HepG2 (cell line): ENCODE measurements around the gene WNT1. TPM values are rescaled to one million over a fixed set of nuclear protein-coding genes. Genes with fewer than 3 reads are reported as not detected.

ENCODE experiments used
- CHD4 ChIP-seq: fragments of 200-600 bp; sonication (generic); IDR thresholded peaks from 2 replicates; pipeline ENCODE4 v1.7.0; 2017; ENCODE audit warnings: mild to moderate bottlenecking, low read length, borderline replicate concordance
- HIC2 ChIP-seq: sonication (generic); formaldehyde crosslinking; IDR thresholded peaks from 2 replicates; pipeline ENCODE4 v1.9.0; 2022; ENCODE audit warnings: low read depth, missing genetic modification reagents
- JUNB ChIP-seq: sonication (generic); formaldehyde crosslinking; IDR thresholded peaks from 2 replicates; pipeline ENCODE4 v1.8.0; 2022; ENCODE audit warnings: missing genetic modification reagents, mild to moderate bottlenecking, borderline replicate concordance
- KAT8 ChIP-seq: IDR thresholded peaks from 2 replicates; pipeline ENCODE4 v1.6.1; 2016; ENCODE audit warnings: missing genetic modification reagents, missing compliant biosample characterization
- KDM5B ChIP-seq: sonication (generic); formaldehyde crosslinking; IDR thresholded peaks from 2 replicates; pipeline ENCODE4 v1.4.0; 2020; ENCODE audit warnings: missing genetic modification reagents, mild to moderate bottlenecking, borderline replicate concordance
- MIER3 ChIP-seq: IDR thresholded peaks from 2 replicates; pipeline ENCODE4 v1.6.1; 2016; ENCODE audit warnings: missing compliant biosample characterization, borderline replicate concordance
- NONO ChIP-seq, 2 experiments: fragments of 450-650 bp in 1 of 2; sonication (generic) in 1 of 2; formaldehyde crosslinking in 1 of 2; IDR thresholded peaks in 1 of 2; conservative IDR thresholded peaks in 1 of 2; 2 replicates each; pipeline versions ENCODE4 v1.6.1 to v1.8.0; 2017 to 2022; ENCODE audit warnings: mild to moderate bottlenecking in 1 of 2, missing genetic modification reagents in 1 of 2, moderate library complexity in 1 of 2
- PBX2 ChIP-seq: IDR thresholded peaks from 2 replicates; pipeline ENCODE4 v1.6.1; 2016; ENCODE audit warnings: control low read depth
- PHF8 ChIP-seq: sonication (generic); formaldehyde crosslinking; IDR thresholded peaks from 2 replicates; pipeline ENCODE4 v1.5.0; 2020; ENCODE audit warnings: missing genetic modification reagents
- POGZ ChIP-seq: sonication (generic); formaldehyde crosslinking; IDR thresholded peaks from 2 replicates; pipeline ENCODE4 v1.4.0; 2020; ENCODE audit warnings: mild to moderate bottlenecking, missing genetic modification reagents
- PPARG ChIP-seq: conservative IDR thresholded peaks from 2 replicates; pipeline ENCODE4 v1.6.1; 2016; ENCODE audit warnings: missing biosample characterization, missing genetic modification reagents
- SIN3B ChIP-seq: fragments of 150-350 bp; IDR thresholded peaks from 2 replicates; pipeline ENCODE4 v1.6.1; 2014; ENCODE audit warnings: low read length
- SMYD3 ChIP-seq: sonication (generic); formaldehyde crosslinking; IDR thresholded peaks from 2 replicates; pipeline ENCODE4 v1.8.1; 2023; ENCODE audit warnings: mild to moderate bottlenecking, missing genetic modification reagents
- SP5 ChIP-seq: IDR thresholded peaks from 2 replicates; pipeline ENCODE4 v1.6.1; 2016; ENCODE audit warnings: low read depth, borderline replicate concordance
- THAP9 ChIP-seq: sonication (generic); formaldehyde crosslinking; IDR thresholded peaks from 2 replicates; pipeline ENCODE4; 2020; ENCODE audit warnings: missing genetic modification reagents, mild to moderate bottlenecking, borderline replicate concordance
- THRA ChIP-seq: sonication (generic); formaldehyde crosslinking; IDR thresholded peaks from 2 replicates; pipeline ENCODE4 v1.4.0; 2020; ENCODE audit warnings: missing genetic modification reagents, borderline replicate concordance
- ZBTB7B ChIP-seq: sonication (generic); formaldehyde crosslinking; IDR thresholded peaks from 2 replicates; pipeline ENCODE4 v1.4.0; 2020; ENCODE audit warnings: missing genetic modification reagents
- ZNF329 ChIP-seq: sonication (generic); formaldehyde crosslinking; IDR thresholded peaks from 2 replicates; pipeline ENCODE4 v1.9.0; 2021; ENCODE audit warnings: low read depth, mild to moderate bottlenecking, missing genetic modification reagents
- ZNF354B ChIP-seq: sonication (generic); formaldehyde crosslinking; IDR thresholded peaks from 2 replicates; pipeline ENCODE4 v1.8.0; 2022; ENCODE audit warnings: mild to moderate bottlenecking, missing genetic modification reagents
- ZNF746 ChIP-seq: sonication (generic); formaldehyde crosslinking; IDR thresholded peaks from 2 replicates; pipeline ENCODE4 v1.8.0; 2022; ENCODE audit warnings: mild to moderate bottlenecking, missing genetic modification reagents
- polyA plus RNA-seq, 8 experiments: library from polyadenylated mRNA; depleted of rRNA in 3 of 8; stranded (reverse) in 7 of 8; unstranded in 1 of 8; fragments of >200 nt; fragmentation: Illumina TruSeq in 4 of 8; extraction: Trizol in 4 of 8; gene quantifications; 2 replicates each; pipeline versions ENCODE4 v1.2.1 to v1.2.3, GENCODE V29; 2011 to 2016; ENCODE audit warnings: low read depth in 4 of 8, missing spikeins in 1 of 8, mixed read lengths in 1 of 8; ENCODE audit not compliant: insufficient read depth in 1 of 8
- total RNA-seq, 5 experiments: library from RNA; depleted of rRNA; stranded (reverse); fragments of >200 nt; fragmentation: Illumina TruSeq; extraction: Trizol; gene quantifications; 2 replicates each; pipeline ENCODE4 v1.2.3, GENCODE V29; 2016; ENCODE audit warnings: low read depth in 1 of 5

Gene WNT1
- total and polyA plus RNA-seq, 2 of the 13 experiments (the other 11 are each of a cell fraction or from before 2014, with no cell fraction given), result not detected

- peak; percentile 57; the same call in 1 of the 2 replicates for TF ChIP-seq POGZ
- peak; percentile 61; the same call in 1 of the 2 replicates for TF ChIP-seq KDM5B (CRISPR knock-in tag)
- TF ChIP-seq CHD4, result no peak
- peak; percentile 62 for TF ChIP-seq JUNB
- 0 out of 2 replicates have a peak, but pooled peaks have one; percentile 54 for TF ChIP-seq ZNF746 (CRISPR knock-in tag)
- peak; percentile 26; the same call in 1 of the 2 replicates for TF ChIP-seq THAP9 (CRISPR knock-in tag)
- peak; percentile 81 for TF ChIP-seq KAT8 (CRISPR knock-in tag)
- TF ChIP-seq THRA (CRISPR knock-in tag), result peak; percentile 32; the same call in 1 of the 2 replicates
- peak; percentile 53; the same call in 1 of the 2 replicates for TF ChIP-seq ZNF329 (CRISPR knock-in tag)
- no peak for TF ChIP-seq PBX2 (CRISPR knock-in tag)
- no peak for TF ChIP-seq NONO (IDR thresholded peaks at IDR 0.05)
- TF ChIP-seq NONO (CRISPR knock-in tag; conservative IDR thresholded peaks at IDR 0.05), result peak; percentile 84
- peak; percentile 47; the same call in 1 of the 2 replicates for TF ChIP-seq ZBTB7B (CRISPR knock-in tag)
- TF ChIP-seq SIN3B, result no peak
- no peak for TF ChIP-seq SMYD3 (CRISPR knock-in tag)
- TF ChIP-seq HIC2 (CRISPR knock-in tag), result peak; percentile 17; the same call in 1 of the 2 replicates
- no peak for TF ChIP-seq SP5 (CRISPR knock-in tag)
- TF ChIP-seq MIER3 (CRISPR knock-in tag), result 0 out of 2 replicates have a peak, but pooled peaks have one; percentile 39
- peak; percentile 23; the same call in 1 of the 2 replicates for TF ChIP-seq PPARG (CRISPR knock-in tag)
- peak; percentile 73 for TF ChIP-seq PHF8 (CRISPR knock-in tag)
- TF ChIP-seq ZNF354B (CRISPR knock-in tag), result no peak
Observed at GRCh38 chr12:48957141-48958048, 20.7 kb upstream of the WNT1 start, which contains the start of gene ARF3 (continued).
